Measurements from ENCODE around the gene FLT1.

FLT1 gene

DNA sequence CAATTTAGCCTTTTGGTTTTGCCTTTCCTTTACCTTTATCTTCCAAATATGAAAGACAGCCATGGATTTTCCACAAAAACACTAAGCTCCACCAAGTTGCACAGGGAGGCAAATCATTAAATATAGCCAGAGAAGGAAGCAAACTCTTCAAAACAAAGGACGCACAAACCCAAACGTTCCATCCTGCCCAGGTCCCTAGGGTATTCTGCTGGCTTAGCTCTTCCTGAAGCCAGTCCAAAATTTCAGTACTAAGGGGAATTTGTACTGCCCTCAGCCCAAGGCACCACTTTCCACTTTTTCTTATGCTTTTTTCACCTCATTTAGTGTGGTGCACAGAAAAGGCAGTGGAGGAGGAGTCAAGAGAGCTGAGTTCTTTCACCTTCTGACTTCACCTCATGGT is 169.9 kb downstream of the FLT1 start:
- Histone ChIP-seq H3K27me3 (ENCODE audit: insufficient read depth, poor library complexity, severe bottlenecking) (peaks cover 13% of the 10 kb centered on the region), H3K4me3 (replicated peaks; ENCODE audit: insufficient read depth, low read length) (no peak overlapping the region), H3K27ac (replicated peaks) (no peak overlapping the region)
- DNase-seq (ENCODE audit: low read depth in 1 of 2, low spot score in 1 of 2): no peak
- TF ChIP-seq, protein P1, sequence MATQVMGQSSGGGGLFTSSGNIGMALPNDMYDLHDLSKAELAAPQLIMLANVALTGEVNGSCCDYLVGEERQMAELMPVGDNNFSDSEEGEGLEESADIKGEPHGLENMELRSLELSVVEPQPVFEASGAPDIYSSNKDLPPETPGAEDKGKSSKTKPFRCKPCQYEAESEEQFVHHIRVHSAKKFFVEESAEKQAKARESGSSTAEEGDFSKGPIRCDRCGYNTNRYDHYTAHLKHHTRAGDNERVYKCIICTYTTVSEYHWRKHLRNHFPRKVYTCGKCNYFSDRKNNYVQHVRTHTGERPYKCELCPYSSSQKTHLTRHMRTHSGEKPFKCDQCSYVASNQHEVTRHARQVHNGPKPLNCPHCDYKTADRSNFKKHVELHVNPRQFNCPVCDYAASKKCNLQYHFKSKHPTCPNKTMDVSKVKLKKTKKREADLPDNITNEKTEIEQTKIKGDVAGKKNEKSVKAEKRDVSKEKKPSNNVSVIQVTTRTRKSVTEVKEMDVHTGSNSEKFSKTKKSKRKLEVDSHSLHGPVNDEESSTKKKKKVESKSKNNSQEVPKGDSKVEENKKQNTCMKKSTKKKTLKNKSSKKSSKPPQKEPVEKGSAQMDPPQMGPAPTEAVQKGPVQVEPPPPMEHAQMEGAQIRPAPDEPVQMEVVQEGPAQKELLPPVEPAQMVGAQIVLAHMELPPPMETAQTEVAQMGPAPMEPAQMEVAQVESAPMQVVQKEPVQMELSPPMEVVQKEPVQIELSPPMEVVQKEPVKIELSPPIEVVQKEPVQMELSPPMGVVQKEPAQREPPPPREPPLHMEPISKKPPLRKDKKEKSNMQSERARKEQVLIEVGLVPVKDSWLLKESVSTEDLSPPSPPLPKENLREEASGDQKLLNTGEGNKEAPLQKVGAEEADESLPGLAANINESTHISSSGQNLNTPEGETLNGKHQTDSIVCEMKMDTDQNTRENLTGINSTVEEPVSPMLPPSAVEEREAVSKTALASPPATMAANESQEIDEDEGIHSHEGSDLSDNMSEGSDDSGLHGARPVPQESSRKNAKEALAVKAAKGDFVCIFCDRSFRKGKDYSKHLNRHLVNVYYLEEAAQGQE (IDR thresholded peaks at IDR 0.05; ENCODE audit: insufficient replicate concordance, low read depth): no peak
- TF ChIP-seq, protein P2, sequence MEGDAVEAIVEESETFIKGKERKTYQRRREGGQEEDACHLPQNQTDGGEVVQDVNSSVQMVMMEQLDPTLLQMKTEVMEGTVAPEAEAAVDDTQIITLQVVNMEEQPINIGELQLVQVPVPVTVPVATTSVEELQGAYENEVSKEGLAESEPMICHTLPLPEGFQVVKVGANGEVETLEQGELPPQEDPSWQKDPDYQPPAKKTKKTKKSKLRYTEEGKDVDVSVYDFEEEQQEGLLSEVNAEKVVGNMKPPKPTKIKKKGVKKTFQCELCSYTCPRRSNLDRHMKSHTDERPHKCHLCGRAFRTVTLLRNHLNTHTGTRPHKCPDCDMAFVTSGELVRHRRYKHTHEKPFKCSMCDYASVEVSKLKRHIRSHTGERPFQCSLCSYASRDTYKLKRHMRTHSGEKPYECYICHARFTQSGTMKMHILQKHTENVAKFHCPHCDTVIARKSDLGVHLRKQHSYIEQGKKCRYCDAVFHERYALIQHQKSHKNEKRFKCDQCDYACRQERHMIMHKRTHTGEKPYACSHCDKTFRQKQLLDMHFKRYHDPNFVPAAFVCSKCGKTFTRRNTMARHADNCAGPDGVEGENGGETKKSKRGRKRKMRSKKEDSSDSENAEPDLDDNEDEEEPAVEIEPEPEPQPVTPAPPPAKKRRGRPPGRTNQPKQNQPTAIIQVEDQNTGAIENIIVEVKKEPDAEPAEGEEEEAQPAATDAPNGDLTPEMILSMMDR (IDR thresholded peaks at IDR 0.05; ENCODE audit: insufficient read depth, low read length): no peak
- TF ChIP-seq POLR2AphosphoS5 (IDR thresholded peaks at IDR 0.05; ENCODE audit: low read depth) (no peak), GABPA (IDR thresholded peaks at IDR 0.05; ENCODE audit: low read depth) (no peak), SPI1 (IDR thresholded peaks at IDR 0.05; ENCODE audit: borderline replicate concordance, low read depth) (no peak)

DNA sequence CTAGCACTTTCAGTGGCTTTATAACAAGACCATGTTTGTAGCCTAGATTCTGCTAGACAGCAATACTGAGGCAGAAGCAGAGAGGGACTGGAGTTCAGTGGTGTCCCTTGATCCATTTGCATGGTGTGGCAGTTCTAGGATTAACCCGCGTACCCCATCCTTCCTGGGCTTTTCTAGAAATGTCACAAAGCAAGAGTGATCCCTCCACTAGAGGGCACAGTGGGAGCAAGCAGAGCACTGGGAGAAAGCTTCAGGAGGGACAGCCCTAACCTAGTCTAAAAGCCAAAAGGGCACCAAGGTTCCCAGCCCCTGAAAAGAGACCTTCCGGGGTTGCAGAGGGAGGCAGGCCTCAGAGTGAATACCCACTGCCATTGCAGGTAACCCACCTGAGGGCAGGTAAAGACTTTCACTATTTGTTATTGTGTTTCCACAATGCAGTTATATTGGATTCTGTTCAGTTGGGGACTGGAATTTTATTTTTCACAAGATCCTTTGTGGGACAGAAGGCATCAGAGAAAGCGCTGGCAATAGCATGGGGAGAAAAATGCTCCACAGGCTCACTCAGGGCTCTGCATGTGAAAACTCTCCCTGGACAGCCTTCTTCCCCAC is 170.6 kb downstream of the FLT1 start:
- peak; percentile 8 to 76 for DNase-seq (ENCODE audit: low read depth in 1 of 2, low spot score in 1 of 2)
- TF ChIP-seq, protein P2 (IDR thresholded peaks at IDR 0.05; ENCODE audit: insufficient read depth, low read length): peak; percentile 65
- TF ChIP-seq, protein P1 (IDR thresholded peaks at IDR 0.05; ENCODE audit: insufficient replicate concordance, low read depth): no peak
- TF ChIP-seq SPI1 (IDR thresholded peaks at IDR 0.05; ENCODE audit: borderline replicate concordance, low read depth) (no peak), POLR2AphosphoS5 (IDR thresholded peaks at IDR 0.05; ENCODE audit: low read depth) (no peak)
- no peak overlapping the region for H3K27ac ChIP-seq (replicated peaks)
- peaks cover 9% of the 10 kb centered on the region for H3K27me3 ChIP-seq (ENCODE audit: insufficient read depth, poor library complexity, severe bottlenecking)
- no peak overlapping the region for H3K4me3 ChIP-seq (replicated peaks; ENCODE audit: insufficient read depth, low read length)

DNA sequence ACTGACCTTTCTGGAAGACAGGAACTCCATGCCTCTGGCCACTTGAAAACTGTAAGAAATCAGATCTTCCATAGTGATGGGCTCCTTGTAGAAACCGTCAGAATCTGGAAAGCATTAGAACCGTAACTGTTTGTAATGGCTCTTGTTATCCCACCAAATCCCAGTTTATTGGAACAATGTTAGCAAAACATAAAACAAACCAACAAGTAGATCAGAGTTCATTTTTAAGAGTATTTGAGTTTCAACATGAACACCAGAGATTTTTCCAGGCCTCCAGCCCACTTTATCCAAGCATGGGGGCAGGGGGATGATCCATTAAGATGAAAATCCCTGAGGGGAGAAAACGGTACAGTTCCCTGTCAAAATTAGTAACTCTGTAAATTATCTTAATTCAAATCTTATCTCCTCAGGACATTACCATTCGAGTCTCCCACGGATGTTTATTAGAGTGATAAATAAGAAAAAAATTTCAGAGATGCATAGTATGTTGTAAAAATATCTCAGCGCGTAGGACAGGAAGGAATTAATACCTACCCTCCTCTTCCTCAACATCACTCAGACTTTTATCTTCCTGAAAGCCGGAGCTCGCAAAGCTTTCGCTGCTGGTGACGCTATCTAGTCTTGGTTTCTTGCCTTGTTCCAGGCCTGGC is 172.5 kb downstream of the FLT1 start:
- TF ChIP-seq, protein P2 (IDR thresholded peaks at IDR 0.05; ENCODE audit: insufficient read depth, low read length): no peak
- TF ChIP-seq, protein P1 (IDR thresholded peaks at IDR 0.05; ENCODE audit: insufficient replicate concordance, low read depth): no peak
- TF ChIP-seq SPI1 (IDR thresholded peaks at IDR 0.05; ENCODE audit: borderline replicate concordance, low read depth): no peak
- no peak for TF ChIP-seq GABPA (IDR thresholded peaks at IDR 0.05; ENCODE audit: low read depth)
- TF ChIP-seq POLR2AphosphoS5 (IDR thresholded peaks at IDR 0.05; ENCODE audit: low read depth): no peak
- no peak for DNase-seq (ENCODE audit: low read depth in 1 of 2, low spot score in 1 of 2)
- no peak overlapping the region for H3K27ac ChIP-seq (replicated peaks)
- no peak overlapping the region for H3K4me3 ChIP-seq (replicated peaks; ENCODE audit: insufficient read depth, low read length)
- H3K27me3 ChIP-seq (ENCODE audit: insufficient read depth, poor library complexity, severe bottlenecking): peaks cover 4% of the 10 kb centered on the region

All from HL-60 (cell line).